ENCODE results near the gene LRMDA.

Gene LRMDA

DNA sequence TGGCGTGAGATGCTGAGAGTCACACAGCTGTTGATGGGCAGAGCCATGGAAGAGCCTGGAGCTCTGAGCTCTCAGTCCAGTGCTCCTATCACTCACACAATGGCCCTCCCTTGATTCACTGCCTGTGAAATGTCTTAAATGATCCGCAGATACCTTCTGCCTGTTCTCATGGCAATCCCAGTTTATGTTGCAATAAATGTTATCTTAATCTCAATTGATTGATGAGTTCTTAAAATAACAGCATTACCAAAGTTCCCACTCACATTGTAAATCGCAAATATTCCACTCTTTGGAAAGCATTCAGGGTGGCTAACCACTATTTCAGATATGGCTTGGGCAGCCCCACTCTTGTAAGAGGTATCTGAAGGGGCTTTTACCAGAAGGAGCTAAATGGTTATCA lies 865.5 kb downstream of the LRMDA start:
- H3K36me3 ChIP-seq (ENCODE audit: insufficient read depth, low read length), result no peaks in the 10 kb centered on the region
- peaks cover under 1% of the 10 kb centered on the region for H3K4me1 ChIP-seq (ENCODE audit: insufficient read depth, low read length)
- no peak overlapping the region for H3K4me3 ChIP-seq (ENCODE audit: low read length)
- no peaks in the 10 kb centered on the region for H3K9me3 ChIP-seq (ENCODE audit: low read length)
- H3K27me3 ChIP-seq (ENCODE audit: insufficient read depth, low read length), result no peaks in the 10 kb centered on the region
- H2AFZ ChIP-seq (ENCODE audit: low read depth, low read length), result no peak overlapping the region

- Histone ChIP-seq H3K27me3 (ENCODE audit: insufficient read depth, low read length) (no peaks in the 10 kb centered on the region), H2AFZ (ENCODE audit: low read depth, low read length) (no peak overlapping the region), H3K9me3 (ENCODE audit: low read length) (no peaks in the 10 kb centered on the region), H3K36me3 (ENCODE audit: insufficient read depth, low read length) (no peaks in the 10 kb centered on the region), H3K4me3 (ENCODE audit: low read length) (no peak overlapping the region), H3K4me1 (ENCODE audit: insufficient read depth, low read length) (peaks cover 4% of the 10 kb centered on the region)
Observed at GRCh38 chr10:76297358-76297757, 865.9 kb downstream of the LRMDA start.

DNA sequence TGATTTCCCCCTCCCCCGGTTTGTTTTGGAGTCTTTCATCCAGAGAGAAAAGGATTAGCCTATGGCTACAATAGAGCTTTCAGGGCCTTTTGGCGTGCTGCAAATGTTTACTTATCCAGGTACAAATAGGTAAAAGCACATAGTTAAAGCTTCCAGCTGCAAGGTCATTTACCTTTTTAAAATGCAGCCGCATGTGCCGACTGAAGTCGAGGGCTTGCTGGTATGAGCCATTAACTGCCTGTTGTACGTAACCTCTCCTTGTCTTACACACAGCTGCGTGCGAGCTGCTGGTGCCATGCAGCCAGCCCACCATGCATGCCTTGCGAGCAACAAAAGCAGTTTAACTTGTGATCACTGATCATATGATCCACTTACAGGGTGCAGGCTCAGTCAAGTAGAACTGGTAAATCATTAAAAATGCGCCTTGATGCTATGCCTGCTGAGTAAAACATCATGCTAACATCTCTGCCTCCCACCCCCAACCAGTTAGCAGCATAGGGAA lies 866.4 kb downstream of the LRMDA start:
- peaks cover 9% of the 10 kb centered on the region for H3K4me1 ChIP-seq (ENCODE audit: insufficient read depth, low read length)
- H3K27me3 ChIP-seq (ENCODE audit: insufficient read depth, low read length), result no peaks in the 10 kb centered on the region
- H3K9me3 ChIP-seq (ENCODE audit: low read length), result no peaks in the 10 kb centered on the region
- H3K4me3 ChIP-seq (ENCODE audit: low read length), result no peak overlapping the region
- no peaks in the 10 kb centered on the region for H3K36me3 ChIP-seq (ENCODE audit: insufficient read depth, low read length)
- H2AFZ ChIP-seq (ENCODE audit: low read depth, low read length), result no peak overlapping the region

DNA sequence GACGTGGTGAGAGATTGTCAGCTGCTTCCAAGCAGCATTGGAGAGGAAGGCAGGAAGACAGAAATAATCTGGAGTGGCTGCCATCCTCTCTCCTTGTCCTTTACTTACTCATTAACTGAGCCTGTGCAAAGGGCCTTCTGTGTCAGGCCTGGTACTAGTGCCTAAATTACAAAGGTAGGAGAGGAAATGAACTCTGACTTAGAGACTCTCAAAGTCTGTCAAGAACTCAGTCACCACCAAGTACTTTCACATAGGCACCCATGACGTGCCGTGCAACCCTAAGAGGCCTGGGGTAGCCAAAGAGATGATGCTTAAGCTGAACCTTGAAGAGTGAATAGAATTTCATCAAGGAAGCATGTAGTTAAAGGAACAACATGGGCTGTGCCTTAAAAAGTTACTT lies 866.9 kb downstream of the LRMDA start:
- no peak overlapping the region for H2AFZ ChIP-seq (ENCODE audit: low read depth, low read length)
- no peaks in the 10 kb centered on the region for H3K36me3 ChIP-seq (ENCODE audit: insufficient read depth, low read length)
- H3K9me3 ChIP-seq (ENCODE audit: low read length), result no peaks in the 10 kb centered on the region
- H3K27me3 ChIP-seq (ENCODE audit: insufficient read depth, low read length), result no peaks in the 10 kb centered on the region
- H3K4me3 ChIP-seq (ENCODE audit: low read length), result no peak overlapping the region
- peaks cover 14% of the 10 kb centered on the region for H3K4me1 ChIP-seq (ENCODE audit: insufficient read depth, low read length)

DNA sequence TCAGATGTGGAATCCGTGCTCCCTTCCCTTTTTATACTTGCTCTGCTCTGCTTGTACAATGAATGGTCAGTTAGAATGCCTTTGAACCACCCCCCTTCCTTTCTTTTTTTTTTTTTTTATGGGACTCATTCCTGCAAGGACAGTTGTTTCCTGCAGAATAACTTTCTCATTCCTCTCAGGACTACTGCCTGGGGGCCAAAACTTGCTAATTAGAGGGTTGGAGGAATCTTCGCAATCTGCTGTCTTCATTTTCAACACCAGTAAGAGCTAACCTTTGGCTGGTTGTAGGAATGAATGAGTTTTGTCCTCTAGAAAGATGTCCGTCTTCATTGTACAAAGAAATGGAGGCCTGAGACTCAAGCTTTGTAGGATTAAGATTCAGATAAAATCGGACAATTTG lies 868.1 kb downstream of the LRMDA start:
- no peak overlapping the region for H3K4me3 ChIP-seq (ENCODE audit: low read length)
- no peaks in the 10 kb centered on the region for H3K36me3 ChIP-seq (ENCODE audit: insufficient read depth, low read length)
- no peaks in the 10 kb centered on the region for H3K27me3 ChIP-seq (ENCODE audit: insufficient read depth, low read length)
- no peak overlapping the region for H2AFZ ChIP-seq (ENCODE audit: low read depth, low read length)
- H3K9me3 ChIP-seq (ENCODE audit: low read length), result no peaks in the 10 kb centered on the region
- peaks cover 22% of the 10 kb centered on the region for H3K4me1 ChIP-seq (ENCODE audit: insufficient read depth, low read length)

DNA sequence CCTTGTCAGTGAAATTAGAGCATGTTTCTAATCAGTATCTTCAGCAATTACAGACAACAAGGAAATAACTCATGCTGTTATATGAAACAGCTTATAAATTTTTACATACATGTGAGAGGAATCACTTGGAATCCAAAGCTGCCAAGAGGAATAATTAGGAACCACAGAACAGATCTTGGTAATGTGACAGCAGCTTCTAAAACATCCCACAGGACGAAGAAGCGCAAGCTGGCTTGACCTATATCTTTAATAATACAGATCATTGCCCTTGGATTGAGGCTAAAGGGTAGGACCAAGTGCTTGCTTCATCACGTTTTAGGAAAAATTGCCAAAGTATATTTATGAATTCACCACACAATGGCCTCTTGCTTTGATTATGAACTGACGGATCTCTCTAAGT lies 869.8 kb downstream of the LRMDA start:
- Histone ChIP-seq H3K9me3 (ENCODE audit: low read length) (no peaks in the 10 kb centered on the region), H3K36me3 (ENCODE audit: insufficient read depth, low read length) (no peaks in the 10 kb centered on the region), H3K4me1 (ENCODE audit: insufficient read depth, low read length) (peaks cover 22% of the 10 kb centered on the region), H3K27me3 (ENCODE audit: insufficient read depth, low read length) (no peaks in the 10 kb centered on the region), H2AFZ (ENCODE audit: low read depth, low read length) (no peak overlapping the region), H3K4me3 (ENCODE audit: low read length) (no peak overlapping the region)

DNA sequence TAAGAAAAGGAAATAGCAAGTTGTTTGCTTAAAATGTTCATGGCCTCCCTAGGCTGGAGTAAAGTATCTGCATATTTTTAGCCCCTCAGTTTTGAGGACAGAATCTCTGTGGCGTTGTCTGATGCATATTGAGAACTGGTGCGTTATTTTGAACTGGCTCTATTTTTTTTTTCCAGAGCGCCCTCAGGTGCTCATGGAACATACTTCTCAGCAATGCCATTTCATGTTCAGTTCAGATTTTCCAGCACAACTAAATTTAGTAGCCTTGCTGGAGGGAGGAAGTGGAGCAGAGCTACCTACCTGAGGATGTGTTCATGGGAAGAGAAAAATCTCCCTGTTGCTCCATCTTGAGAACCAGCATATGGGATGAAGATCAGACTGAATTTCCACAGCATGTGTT lies 870.5 kb downstream of the LRMDA start:
- no peaks in the 10 kb centered on the region for H3K27me3 ChIP-seq (ENCODE audit: insufficient read depth, low read length)
- H2AFZ ChIP-seq (ENCODE audit: low read depth, low read length), result no peak overlapping the region
- no peaks in the 10 kb centered on the region for H3K36me3 ChIP-seq (ENCODE audit: insufficient read depth, low read length)
- no peak overlapping the region for H3K4me3 ChIP-seq (ENCODE audit: low read length)
- H3K9me3 ChIP-seq (ENCODE audit: low read length), result no peaks in the 10 kb centered on the region
- peaks cover 22% of the 10 kb centered on the region for H3K4me1 ChIP-seq (ENCODE audit: insufficient read depth, low read length)

- Histone ChIP-seq H3K36me3 (ENCODE audit: insufficient read depth, low read length) (no peaks in the 10 kb centered on the region), H2AFZ (ENCODE audit: low read depth, low read length) (no peak overlapping the region), H3K4me1 (ENCODE audit: insufficient read depth, low read length) (peaks cover 22% of the 10 kb centered on the region), H3K27me3 (ENCODE audit: insufficient read depth, low read length) (no peaks in the 10 kb centered on the region), H3K4me3 (ENCODE audit: low read length) (no peak overlapping the region), H3K9me3 (ENCODE audit: low read length) (no peaks in the 10 kb centered on the region)
Observed at GRCh38 chr10:76302481-76302880, 871.1 kb downstream of the LRMDA start.

GRCh38 chr10:76302961-76303630 lies 871.7 kb downstream of the LRMDA start:
- no peaks in the 10 kb centered on the region for H3K27me3 ChIP-seq (ENCODE audit: insufficient read depth, low read length)
- H3K4me3 ChIP-seq (ENCODE audit: low read length), result no peak overlapping the region

DNA sequence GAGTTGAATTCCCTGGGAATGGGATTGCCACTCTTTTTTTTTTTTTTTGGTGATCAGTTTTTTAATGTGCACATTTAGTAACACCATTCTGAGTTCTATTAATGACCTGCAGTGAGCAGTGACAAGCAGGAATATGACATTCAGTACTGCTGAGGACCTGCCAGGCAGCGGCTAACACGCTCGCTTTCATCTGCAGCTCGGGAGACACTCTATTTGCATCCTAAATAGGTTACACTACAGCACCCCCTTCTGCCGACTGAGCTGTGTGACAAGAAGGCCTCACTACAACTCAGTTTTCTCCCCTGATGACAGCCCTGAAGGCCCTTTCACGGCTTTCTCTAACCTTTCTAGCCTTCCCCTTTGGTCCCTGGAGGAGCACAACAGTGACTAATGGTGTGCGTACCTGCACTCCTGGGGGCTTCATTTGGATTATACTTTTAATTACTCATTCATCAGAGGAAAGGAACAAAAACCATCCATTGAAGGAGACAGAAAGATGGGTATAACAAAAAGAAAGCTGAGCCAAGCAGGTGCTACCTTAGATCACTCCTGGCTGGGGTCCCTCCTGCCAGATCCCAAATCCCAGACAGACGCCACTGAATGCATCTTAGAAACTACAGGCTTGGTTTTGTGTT lies 872.4 kb downstream of the LRMDA start:
- Histone ChIP-seq H3K4me1 (ENCODE audit: insufficient read depth, low read length) (peaks cover 22% of the 10 kb centered on the region), H3K36me3 (ENCODE audit: insufficient read depth, low read length) (no peaks in the 10 kb centered on the region), H3K27me3 (ENCODE audit: insufficient read depth, low read length) (no peaks in the 10 kb centered on the region), H3K4me3 (ENCODE audit: low read length) (no peak overlapping the region), H3K9me3 (ENCODE audit: low read length) (no peaks in the 10 kb centered on the region), H2AFZ (ENCODE audit: low read depth, low read length) (no peak overlapping the region)

More at GRCh38 chr10:76302961-76303630, 871.7 kb downstream of the LRMDA start:
- Histone ChIP-seq H2AFZ (ENCODE audit: low read depth, low read length) (no peak overlapping the region), H3K36me3 (ENCODE audit: insufficient read depth, low read length) (no peaks in the 10 kb centered on the region), H3K9me3 (ENCODE audit: low read length) (no peaks in the 10 kb centered on the region), H3K4me1 (ENCODE audit: insufficient read depth, low read length) (peaks cover 22% of the 10 kb centered on the region)

DNA sequence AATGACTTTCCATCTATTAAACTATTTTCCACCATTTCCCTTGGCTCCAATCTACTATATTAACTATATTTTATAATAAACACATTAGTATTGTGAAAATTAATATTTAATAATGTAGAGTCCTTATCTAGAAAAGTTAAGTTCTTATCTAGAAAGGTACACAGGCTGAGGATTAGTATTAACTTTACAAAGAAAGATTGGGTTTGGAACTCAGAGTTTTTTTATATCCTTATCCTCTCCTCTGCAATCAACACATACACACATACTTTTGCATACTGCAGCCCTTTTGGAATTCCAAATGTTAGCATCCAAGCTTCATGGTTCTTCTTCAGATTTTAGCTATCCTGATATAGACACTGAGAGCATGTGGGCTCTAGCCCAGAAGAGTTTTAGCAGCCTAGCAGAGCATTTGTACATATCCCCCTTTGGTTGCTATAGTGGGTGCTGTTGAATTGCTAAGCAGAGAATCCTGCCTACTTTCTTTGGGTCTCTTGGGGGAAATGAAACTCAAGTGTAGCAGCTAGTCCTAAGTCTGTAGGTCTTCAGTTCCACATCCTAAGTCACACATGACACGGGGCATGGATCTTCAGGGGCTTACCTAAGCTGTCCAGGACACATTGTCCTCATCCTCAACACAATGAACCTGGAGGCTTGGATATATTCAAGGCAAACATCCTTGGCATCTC lies 874.6 kb downstream of the LRMDA start:
- no peaks in the 10 kb centered on the region for H3K9me3 ChIP-seq (ENCODE audit: low read length)
- H3K4me3 ChIP-seq (ENCODE audit: low read length), result no peak overlapping the region
- H2AFZ ChIP-seq (ENCODE audit: low read depth, low read length), result no peak overlapping the region
- no peaks in the 10 kb centered on the region for H3K36me3 ChIP-seq (ENCODE audit: insufficient read depth, low read length)
- H3K27me3 ChIP-seq (ENCODE audit: insufficient read depth, low read length), result no peaks in the 10 kb centered on the region
- H3K4me1 ChIP-seq (ENCODE audit: insufficient read depth, low read length), result peaks cover 26% of the 10 kb centered on the region

GRCh38 chr10:76306856-76307255 lies 875.4 kb downstream of the LRMDA start:
- Histone ChIP-seq H3K9me3 (ENCODE audit: low read length) (no peaks in the 10 kb centered on the region), H3K4me3 (ENCODE audit: low read length) (no peak overlapping the region), H2AFZ (ENCODE audit: low read depth, low read length) (no peak overlapping the region), H3K4me1 (ENCODE audit: insufficient read depth, low read length) (peaks cover 26% of the 10 kb centered on the region), H3K36me3 (ENCODE audit: insufficient read depth, low read length) (no peaks in the 10 kb centered on the region), H3K27me3 (ENCODE audit: insufficient read depth, low read length) (no peaks in the 10 kb centered on the region)

- H3K36me3 ChIP-seq (ENCODE audit: insufficient read depth, low read length), result no peaks in the 10 kb centered on the region
- H3K27me3 ChIP-seq (ENCODE audit: insufficient read depth, low read length), result no peaks in the 10 kb centered on the region
- H3K4me1 ChIP-seq (ENCODE audit: insufficient read depth, low read length), result peaks cover 4% of the 10 kb centered on the region
- H3K9me3 ChIP-seq (ENCODE audit: low read length), result no peaks in the 10 kb centered on the region
- H2AFZ ChIP-seq (ENCODE audit: low read depth, low read length), result no peak overlapping the region
- H3K4me3 ChIP-seq (ENCODE audit: low read length), result no peak overlapping the region
Observed at GRCh38 chr10:76309070-76309469, 877.6 kb downstream of the LRMDA start.
